Stimulated activated CD8-positive, alpha-beta memory T cell treated with anti-CD3 and anti-CD28 coated beads, Interleukin-4, amount 100 ng/mL, for 24 hours (primary cell): ENCODE measurements around the gene PASK.
A peak's percentile ranks its signal among the peaks of the same experiment; 100 is the strongest.

Experiments used
- DNase-seq: peaks from one replicate; pipeline ENCODE4 v3.0.0-alpha.2; 2020; ENCODE audit warnings: low read depth

The PASK gene

DNA sequence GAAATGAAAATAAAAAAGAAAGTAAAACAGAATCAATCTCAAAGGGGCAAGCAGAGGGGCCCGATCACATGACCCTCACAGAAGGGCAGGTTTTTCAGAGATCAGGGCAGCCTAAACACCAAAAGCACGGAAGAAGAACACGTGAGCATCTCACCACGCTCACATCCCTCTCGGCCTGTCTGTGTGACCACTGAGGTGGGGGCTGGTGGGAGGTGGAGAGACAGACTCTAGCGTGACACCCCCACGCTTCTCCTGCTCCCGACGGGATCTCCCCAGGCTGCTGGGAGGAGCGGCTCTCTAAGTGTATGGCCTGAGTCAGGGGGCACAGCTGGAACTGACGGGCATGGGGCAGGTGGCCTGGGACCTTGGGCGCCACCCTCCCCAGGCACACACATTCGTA lies 23.6 kb downstream of the PASK start:
- no peak for DNase-seq

GRCh38 chr2:241123816-241124536 lies 25.3 kb downstream of the PASK start:
- no peak for DNase-seq

DNA sequence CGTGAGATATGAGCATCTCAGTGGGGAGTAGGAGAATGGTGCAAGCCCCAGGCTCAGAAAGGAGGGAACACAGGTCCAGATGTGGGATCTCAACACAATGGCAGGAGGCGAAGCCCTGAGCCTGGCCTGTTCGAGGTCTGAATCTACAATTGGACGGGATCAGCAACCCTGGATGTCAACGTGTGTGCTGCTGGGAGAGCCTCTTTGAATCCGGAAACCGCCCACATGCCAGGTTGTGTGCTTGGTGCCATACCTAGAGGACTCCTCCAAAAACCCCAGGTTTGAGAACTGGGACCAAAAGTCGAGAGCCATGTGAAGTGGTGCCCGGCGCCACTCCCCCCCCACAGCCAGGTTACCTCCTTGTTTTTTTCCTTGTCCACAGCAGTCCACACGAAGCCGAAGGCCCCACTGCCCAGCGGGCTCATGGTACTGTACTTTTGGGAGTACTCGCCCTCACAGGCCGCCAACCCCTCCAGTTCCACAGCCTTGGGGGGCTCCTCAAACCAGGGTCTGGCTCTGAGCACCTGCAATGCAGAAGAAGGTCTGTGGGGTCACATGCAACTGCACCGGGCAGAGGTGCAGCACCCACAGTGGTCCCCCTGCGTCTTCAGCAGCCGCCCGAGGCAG lies 26.8 kb downstream of the PASK start:
- no peak for DNase-seq

- DNase-seq, result no peak
These were observed 28.3 kb downstream of the PASK start for GRCh38 chr2:241121008-241121407.

DNA sequence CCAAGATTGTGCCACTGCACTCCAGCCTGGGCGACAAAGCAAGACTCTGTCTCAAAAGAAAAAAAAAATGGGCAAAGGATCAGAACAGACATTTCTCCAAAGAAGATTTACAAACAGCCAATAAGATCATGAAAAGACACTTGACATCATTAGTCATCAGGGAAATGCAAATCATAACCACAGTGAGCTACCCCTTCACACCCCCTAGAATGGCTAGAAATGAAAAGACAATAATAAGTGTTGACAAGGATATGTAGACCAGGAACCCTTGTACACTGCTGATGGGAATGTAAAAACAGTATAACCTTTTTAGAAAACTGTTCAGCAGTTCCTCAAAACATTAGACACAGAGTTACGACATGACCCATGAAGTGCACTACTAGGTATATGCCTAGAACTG lies 28.8 kb downstream of the PASK start:
- DNase-seq, result no peak

DNA sequence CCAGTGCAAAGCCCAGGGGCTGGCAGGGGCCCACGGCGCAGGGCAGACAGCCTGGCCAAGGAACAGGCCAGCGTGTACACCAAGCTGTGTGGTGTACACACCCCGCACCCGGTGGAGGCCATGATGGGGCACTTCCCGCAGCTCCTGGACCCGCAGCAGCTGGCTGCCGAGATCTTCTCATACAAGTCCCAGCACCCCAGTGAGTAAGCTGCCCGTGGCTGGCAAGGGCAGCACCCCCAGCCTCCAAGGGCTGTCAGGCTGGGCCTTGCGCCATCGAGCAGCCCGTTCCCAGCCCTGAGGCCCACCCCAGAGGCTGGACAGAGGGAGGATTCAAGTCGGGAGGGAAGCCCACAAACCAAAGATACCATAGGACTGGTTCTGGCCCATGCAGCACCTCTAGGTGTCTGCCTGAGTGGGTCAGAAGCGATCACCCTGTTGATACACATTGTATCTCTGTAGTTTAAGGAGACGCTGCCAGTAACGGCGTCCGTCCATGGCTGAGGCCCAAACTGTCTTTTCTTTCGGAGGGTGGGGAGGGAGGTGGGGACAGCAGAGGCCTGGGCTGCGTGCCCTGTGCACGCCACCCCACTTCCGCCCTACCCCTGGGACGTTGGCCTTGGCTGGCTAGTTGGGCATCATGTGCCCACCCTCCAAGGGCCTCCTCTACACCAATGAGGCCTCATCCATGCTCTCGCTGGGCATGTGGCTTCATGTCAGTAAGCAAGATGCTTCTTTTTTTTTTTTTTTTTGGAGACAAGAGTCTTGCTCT lies 30.4 kb downstream of the PASK start:
- no peak for DNase-seq

DNA sequence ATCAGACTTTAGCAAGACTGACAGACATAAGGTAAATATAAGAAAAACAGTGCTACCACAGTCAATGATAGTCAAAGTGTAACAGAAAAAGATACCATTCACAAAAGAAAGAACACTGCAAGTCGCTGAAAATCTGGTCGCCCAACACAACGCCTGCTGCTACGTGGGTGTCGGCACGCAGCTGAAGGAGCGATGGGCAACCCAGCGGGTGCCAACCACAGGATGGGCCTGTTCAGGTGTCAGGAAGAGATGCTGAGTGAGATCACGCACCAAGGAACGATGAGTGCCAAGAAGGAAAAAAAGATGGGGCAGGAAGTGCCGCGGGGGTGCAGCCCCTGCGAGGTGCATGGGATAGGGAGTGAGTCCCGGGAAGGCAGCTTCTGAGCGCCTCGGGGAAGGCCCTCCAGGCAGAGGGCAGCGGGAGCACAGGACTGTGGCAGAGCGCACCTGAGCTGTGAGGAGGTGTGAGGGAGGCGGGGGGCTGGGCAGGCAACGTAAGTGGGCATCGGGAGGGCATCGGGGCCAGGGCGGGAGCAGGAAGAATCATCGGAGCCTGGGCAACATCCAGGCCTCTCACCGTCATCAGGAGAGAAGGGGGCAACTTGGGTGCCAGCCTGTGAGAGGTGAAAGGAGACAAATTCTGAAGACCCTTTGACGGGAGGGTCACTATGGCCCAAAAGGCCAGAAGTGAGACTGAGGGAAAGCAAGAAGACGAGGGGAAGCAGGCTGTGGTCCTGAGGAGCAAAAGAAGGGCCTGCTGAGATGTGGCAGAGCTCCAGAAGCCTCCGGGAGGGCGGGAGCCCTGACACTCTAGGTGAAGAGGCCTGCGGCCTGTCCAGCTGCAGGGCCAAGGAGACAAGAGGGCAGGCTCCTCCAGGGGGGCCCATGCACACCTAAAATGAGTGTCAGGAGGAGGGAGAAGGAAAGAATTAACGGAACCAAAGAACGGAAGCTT lies 32.4 kb downstream of the PASK start:
- DNase-seq, result no peak

DNA sequence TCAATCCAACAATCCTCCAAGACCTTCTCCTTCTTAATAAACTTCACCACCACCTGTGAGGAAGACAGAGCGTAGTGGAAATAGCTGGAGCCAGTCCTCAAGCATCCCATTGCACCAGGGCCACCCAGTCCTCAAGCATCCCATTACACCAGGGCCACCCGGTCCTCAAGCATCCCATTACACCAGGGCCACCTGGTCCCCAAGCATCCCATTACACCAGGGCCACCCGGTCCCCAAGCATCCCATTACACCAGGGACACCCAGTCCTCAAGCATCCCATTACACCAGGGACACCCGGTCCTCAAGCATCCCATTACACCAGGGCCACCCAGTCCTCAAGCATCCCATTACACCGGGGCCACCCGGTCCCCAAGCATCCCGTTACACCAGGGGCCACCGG lies 33.9 kb downstream of the PASK start:
- DNase-seq, result no peak

DNA sequence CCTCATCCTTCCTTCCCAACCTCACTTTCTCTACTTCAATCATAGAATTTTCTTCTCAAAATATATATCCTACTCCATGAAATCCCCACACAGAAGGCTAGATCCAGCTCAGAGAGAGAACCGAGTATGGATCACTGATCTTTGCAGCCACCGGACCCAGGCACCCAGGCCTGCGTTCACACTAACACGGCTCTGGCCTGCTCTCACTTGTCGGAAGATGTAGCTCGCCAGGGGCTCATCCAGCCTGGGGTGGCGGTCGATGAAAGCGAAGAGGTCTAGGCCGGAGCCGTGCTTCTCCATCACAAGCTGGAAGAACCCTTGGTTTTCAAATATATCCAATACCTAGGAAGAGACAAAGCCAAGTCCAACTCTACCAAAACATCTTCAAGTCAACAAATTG lies 34.4 kb downstream of the PASK start:
- DNase-seq, result no peak

DNA sequence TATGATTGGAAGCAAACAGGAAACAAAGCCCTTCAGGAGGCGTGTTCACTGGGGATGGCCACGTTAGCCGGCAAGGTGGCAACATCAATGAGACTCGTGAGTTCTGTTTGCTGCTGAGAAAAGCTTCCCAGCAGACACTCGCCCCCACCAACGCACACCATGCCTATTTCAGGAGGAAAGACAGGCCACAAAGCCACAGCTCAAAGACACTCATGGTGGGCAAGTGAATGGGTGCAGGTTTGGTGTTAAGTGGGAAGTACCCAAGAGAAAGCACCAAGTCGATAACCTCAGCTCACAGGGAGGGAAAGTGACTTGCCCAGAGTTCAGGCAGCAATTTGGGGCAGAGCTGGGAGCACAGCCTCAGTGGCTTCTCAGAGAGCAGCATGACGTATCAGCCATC lies 36.7 kb downstream of the PASK start:
- DNase-seq, result peak; percentile 47

- no peak for DNase-seq
These were observed 37.2 kb downstream of the PASK start for GRCh38 chr2:241112046-241112445.

GRCh38 chr2:241111440-241111805 lies 37.8 kb downstream of the PASK start:
- no peak for DNase-seq

GRCh38 chr2:241110607-241111439 lies 38.4 kb downstream of the PASK start:
- no peak for DNase-seq

DNA sequence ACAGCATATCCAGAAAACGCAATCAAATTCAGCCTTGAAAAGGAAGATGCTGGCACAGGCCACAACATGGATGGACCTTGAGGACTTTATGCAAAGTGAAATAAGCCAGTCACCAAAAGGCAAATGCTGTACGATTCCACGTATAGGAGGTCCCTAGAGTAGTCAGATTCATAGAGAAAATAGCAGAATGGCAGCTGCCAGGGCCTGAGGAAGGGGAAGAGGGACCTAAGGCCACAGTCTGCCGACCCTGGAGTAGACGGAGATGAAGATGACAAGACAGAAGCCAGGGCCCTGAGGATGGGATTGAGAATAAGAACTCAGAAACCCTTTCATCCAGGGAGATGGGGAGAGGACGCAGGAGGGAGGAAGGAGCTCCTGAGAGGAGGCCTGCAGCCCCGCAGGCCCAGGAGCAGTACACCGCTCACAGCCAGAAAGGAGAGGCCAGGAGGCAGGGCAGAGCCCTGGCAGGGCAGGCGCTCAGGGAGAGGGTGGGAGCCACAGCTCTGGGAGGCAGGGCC lies 39.1 kb downstream of the PASK start:
- DNase-seq, result no peak

GRCh38 chr2:241109210-241110088 lies 39.8 kb downstream of the PASK start:
- DNase-seq, result no peak

GRCh38 chr2:241108271-241109209 lies 40.7 kb downstream of the PASK start:
- DNase-seq, result no peak

GRCh38 chr2:241107031-241107783 lies 42.1 kb downstream of the PASK start:
- no peak for DNase-seq

GRCh38 chr2:241105641-241106040 lies 43.6 kb downstream of the PASK start:
- no peak for DNase-seq
